ENCODE data around the gene RABL6.
"Not testable (repeated sequence)": the region's sequence is repeated elsewhere in the genome, so short reads cannot be mapped to it uniquely, and the experiment has no call there.

RABL6 gene

GRCh38 chr9:136820971-136821825 lies 13.4 kb downstream of the RABL6 start:
- DNase-seq (ENCODE audit: low spot score) = no peak

DNA sequence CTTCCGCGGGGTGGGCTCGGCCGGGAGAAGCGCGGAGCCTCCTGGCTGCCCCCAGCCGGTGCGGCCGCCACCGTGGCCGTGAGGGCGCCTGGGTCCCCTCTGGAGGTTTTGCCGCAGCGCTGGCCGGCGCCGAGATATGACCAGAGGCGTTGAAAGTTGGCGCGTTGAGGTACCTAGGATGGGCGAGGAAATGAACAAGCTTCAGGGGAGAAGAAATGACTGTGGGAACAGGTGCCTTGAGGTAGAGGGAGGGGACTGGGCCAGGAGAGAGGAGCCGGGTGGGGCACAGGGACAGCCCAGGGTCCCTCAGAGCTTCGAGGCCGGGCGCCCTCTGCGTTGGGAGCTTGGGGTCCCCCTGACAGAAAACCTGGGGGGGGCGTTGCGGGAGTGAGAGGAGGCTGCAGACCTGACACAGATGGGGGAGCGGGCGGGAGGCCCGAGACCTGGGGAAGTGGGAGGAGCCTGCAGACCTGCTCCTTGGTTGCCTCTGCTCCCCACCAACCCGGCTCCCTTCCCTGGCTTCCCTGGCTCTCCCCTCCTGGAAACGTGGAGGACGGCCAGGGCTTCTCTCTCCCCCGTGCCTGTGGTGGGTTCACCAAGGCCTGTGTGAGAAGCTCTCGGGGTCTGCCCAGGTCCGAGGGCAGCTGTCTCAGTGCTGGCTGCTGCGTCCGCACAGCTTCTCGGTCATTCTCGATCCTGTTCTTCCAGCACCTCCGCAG lies 14.2 kb downstream of the RABL6 start:
- DNase-seq (ENCODE audit: low spot score) = no peak

DNA sequence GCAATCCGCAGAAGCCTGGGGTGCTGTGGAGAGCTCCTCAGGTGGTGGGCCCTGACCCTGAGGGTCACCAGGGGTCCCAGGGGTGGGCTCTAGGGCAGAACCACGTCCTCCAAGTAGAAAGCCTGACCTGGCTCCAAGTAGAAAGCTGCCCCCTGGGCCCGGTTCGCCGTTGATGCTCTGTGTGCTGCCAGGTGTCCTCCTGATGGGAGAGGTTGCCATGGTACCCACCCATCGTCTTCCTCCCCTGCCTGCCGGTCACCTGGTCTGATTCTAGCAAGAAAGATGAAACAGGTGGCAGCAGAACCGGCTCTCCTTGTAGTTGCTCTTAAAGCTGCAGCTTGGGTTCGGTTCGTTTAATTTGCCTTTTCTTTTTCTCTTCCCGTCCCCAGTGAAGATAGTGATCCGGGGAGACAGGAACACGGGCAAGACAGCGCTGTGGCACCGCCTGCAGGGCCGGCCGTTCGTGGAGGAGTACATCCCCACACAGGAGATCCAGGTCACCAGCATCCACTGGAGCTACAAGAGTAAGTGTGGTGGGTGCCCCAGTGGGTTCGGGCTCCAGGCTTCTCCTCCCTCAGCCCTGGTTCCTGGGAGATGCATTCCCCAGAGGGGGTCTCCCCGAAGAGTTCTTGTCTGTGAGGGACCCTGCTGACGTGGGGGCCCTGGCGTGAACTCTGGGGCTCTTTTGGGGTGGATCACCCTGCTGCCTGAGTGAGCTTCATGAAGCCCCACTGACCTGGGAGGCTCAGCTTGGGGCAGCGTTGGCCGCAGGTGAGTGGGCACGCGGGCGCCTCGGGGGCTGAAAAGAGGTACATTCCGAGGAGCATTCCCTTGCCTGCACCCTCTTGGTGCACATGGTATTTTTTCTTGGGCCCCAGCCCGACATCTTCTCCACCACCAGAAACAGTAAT lies 15.6 kb downstream of the RABL6 start:
- DNase-seq (ENCODE audit: low spot score) = no peak

DNA sequence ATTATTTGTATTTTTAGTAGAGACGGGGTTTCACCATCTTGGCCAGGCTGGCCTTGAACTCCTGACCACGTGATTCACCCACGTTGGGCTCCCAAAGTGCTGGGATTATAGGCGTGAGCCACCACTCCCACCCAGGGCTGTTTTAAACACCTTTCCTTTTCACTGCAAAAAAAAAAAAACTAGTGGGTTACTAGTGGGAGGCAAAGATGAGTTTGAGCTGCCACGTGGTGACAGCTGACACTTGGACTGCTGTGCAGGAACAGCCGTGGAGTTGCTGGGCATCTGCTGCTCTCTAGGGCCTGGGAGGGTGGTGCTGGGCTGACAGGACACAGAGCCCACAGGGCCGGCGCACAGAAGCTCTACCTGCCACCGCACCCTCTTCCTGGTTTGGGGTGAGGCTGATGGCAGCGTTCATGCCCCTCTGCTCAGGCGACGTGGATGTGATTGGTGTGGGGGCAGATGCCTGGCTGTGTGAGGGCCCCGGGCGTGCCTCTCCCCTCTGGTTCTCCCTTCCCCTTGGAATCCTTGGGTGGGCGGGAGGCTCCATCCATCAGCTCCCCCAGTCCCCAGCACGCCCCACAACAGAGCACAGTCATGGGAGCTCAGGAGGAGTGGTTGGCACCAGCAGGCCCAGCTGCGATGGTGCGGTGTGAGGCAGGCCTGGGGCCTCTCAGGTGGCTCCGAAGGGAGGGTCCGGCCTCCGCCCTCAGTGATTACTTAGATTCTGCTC lies 16.9 kb downstream of the RABL6 start:
- DNase-seq (ENCODE audit: low spot score) = no peak

DNA sequence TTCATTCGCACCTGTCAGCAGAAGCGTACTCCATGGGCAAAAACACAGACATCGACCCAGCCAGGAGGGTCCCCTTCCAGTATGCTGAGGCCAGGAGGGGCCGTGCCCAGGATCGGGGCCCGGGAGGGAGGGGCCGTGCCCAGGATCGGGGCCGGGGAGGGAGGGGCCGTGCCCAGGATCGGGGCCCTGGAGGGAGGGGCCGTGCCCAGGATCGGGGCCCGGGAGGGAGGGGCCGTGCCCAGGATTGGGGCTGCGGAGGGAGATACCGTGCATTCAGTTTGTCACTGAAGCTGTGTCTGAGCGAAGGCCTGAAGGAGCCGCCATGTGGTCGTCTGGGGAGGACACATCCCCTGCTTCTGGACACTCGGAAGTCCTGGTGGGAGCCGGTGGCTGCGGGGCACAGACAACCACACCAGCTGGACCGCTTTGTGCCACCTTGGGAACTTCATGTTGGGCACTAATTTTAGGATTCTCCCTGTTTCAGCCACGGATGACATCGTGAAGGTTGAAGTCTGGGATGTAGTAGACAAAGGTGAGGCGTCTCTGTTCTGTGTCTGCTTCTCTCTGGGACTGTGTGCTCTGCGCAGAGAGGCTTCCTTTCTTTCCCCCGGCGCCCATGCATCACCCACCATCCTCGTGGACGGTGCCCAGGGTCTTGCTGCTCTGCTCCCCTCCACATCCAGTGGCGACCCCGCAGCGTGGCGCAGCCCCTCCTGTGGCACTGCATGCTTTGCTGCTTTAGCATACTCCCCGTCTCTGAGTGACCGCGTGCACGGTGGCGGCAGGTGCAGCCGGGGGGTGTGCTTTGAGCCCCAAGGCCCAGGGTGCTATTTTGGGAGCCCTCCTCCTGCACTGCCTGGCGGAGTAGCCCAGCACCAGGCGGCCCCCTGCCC lies 17.8 kb downstream of the RABL6 start:
- no peak for DNase-seq (ENCODE audit: low spot score)

DNA sequence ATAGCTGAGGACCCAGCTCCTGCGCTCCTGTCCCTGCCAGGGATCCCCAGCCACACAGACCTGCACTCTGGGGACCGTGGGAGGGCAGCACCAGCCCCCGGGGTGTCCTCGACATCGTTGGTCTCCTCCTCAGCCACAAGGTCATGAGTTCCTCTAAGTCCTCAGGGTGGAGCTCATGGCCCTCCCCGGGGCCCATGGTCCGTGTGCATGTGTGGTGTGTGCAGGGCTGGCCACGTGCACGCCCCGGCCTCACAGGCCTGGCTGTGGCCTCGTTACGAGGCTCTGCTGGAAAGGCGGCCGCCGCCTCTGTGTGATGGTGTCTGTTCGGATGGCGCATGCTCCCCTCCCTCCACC lies 18.4 kb downstream of the RABL6 start:
- no peak for DNase-seq (ENCODE audit: low spot score)

DNA sequence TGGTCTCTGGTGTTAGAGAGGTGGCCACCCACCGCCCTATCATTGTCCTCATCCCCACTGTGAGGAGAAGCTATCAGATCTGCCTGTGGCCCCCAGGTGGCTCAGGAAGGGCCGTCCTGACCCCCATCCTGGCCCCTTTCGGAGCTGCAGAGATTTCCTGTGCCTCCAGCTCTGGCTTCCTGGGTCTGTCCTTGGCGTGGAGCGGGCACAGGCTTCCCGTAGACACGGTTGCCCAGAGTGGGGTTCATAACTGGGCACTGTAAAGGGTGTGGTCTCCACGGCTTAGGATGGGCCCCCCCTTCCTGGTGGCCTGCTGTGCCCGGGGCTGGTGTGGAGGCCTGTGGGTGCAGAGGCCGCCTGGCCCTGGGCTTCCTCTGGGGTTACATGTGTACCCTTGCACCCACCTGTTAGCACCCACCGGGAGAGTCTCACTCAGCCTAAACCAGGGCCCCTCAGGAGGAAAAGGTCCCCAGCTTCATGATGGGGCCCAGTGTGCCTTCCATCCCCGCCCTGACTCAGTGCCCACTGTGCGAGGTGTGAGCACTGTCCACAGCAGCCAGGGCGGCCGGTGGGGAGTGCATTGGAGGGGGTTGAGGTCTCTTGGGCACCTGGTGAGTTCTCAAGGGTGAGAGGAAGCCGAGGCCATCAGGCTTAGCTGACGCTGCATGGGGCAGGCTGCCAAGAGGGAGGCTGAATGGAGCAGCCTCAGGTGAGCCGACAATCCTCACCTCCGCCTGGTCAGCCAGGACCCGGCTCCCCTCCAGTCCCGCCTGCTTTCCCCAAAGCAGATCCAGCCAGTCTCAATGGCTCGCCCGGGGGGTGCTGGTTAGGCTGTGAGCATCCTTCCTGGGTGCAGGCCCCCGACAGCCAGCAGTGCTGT lies 19.2 kb downstream of the RABL6 start:
- no peak for DNase-seq (ENCODE audit: low spot score)

DNA sequence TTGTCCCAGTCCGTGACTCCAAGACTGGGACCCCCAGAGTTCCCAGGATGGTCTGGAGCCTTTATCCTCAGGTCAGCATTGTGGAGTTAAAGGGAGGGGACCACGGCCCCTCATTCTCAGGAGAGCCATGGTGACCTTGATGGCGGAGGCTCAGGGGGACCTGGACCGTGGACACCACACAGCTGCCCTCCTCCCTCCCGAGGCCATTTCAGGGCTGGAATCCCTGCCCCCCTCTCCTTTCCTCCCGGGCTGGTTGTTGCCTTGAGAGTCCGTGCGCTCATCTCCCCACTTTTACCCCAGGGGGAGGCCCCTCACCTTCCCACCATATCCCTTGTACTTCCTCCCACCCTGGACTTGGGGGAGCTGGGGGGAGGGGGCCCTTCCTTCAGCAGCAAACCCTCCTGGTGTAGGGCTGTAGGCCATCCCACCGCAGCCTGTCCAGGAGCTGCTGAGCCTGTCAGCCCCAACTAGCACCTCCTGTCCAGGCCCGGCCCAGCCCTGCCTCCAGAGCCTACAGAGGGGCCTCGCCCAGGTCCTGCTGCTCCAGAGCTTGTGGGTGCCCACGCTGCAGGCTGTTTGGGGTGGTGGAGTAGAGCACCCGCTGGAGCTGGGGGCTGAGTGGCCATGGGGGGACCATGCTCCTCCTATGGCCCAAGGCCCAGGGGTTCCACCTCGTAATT lies 20.2 kb downstream of the RABL6 start:
- no peak for DNase-seq (ENCODE audit: low spot score)

- no peak for DNase-seq (ENCODE audit: low spot score)
These were observed 20.9 kb downstream of the RABL6 start for GRCh38 chr9:136828474-136829140.

DNA sequence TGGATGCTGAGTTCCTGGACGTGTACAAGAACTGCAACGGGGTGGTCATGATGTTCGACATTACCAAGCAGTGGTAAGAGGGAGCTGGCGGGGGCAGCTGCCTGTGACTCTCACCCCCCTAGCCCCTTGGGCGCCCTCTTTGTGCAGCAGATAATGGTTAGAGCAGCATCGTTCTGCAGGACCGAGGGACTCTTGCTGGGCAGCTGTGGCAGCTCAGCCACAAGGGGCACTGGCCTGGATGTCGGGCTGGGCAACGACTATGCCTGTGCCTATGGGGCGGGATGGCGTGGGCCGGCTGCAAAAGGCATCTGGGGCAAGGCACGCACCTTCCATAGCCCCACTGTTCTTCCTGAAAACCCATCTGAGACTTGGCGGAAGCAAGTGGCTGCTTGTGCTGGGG lies 21.7 kb downstream of the RABL6 start:
- no peak for DNase-seq (ENCODE audit: low spot score)

DNA sequence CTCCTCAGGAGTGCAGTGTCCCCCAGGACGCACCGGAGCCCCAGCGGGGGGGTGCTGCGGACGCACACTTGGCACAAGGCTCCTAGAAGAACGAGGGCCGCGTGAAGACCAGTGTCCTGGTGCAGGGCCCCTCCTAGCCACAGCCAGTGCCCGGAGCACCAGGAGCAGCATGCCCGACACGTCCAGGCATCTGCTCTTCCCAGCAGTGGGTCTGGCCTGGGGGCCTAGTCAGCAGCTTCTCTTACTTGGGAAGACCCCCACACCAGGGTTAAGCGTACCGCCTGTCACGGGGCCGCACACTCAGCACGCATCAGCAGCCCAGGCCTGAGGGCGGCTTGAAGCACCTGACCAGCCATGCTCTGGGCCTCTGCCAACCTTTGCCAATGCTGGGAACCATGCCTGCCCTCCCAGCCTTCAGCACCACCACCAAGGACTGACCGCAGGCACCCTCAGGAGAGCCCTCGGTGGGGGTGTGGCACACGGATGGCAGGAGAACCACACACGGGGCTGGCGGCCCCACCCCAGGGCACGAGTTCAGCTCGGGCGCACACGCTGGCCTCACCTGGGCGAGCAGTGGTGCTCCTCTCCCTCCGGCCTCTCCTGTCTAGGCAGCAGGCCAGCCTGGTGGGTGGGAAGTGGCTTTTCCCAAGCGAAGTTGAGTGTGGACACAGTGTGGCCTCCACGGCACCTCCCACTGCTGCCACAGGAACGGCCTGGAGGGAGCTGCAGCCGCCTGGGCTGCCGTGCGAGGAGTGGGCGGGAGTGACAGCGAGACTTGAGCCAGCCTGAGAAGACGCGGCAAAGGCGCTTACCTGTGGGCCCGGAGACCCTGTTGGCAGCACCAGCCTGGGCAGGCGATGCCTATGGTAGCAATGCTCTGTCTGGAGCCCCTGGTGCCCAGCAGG lies 22.5 kb downstream of the RABL6 start:
- DNase-seq (ENCODE audit: low spot score) = no peak

GRCh38 chr9:136831002-136831719 lies 23.4 kb downstream of the RABL6 start:
- DNase-seq (ENCODE audit: low spot score) = no peak

DNA sequence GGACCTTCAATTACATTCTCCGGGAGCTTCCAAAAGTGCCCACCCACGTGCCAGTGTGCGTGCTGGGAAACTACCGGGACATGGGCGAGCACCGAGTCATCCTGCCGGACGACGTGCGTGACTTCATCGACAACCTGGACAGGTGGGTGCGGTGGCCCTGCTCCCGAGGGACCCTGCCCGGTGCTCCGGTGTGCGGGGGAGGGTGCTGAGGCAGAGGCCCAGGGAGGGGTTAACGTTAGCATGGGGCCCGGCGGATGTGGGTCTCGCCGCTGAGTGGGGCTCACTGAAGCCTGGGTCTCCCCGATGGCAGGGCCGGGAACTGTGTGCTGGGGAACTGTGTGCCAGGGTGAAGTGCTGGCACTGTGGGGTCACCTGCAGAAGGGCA lies 24.0 kb downstream of the RABL6 start:
- DNase-seq (ENCODE audit: low spot score) = no peak

- DNase-seq (ENCODE audit: low spot score) = no peak
These were observed 24.8 kb downstream of the RABL6 start for GRCh38 chr9:136832581-136832980.

- DNase-seq (ENCODE audit: low spot score) = not testable (repeated sequence)
These were observed 25.8 kb downstream of the RABL6 start for GRCh38 chr9:136833381-136834048.
